ENCODE measurements around the gene CLGN.
A peak's percentile ranks its signal among the peaks of the same experiment; 100 is the strongest.

Gene CLGN

DNA sequence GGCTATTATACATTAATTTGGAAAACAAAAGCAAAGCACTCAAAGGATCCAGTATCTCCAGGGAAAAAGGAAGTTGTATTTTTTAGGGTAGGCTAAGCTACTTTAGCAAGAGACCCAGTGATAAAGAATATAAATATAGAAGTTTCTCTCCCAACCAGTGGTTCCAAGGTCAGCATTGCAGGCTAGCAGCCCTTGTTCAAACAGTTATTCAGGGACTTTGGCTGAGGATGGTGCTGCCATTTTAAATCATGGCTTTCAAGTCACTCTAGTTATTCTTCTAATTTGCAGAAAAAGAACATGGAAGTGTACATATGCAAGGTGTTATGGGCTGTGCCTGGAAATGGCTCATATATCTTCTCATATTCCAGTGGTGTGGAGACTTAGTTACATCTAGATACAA is 44.7 kb downstream of the CLGN start:
- no peak for DNase-seq (ENCODE audit: low spot score)

DNA sequence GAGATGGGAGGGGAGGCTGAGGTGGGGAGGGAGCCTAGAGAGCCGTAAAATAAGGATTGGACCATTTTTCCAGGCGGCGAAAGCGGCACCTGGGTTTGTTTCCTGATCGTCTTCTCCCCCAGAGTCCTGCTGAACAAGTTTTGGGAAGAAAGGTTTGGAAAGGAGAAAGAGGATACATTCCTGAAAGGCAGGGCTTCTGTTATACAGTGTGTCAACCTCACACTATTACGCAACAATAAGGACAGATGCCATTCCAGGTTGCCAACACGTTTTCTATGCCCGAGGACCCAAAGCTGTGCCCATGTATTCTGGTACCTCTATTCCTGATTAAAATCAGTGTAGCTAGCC is 53.3 kb downstream of the CLGN start:
- peak; percentile 6 for DNase-seq (ENCODE audit: low spot score)

DNA sequence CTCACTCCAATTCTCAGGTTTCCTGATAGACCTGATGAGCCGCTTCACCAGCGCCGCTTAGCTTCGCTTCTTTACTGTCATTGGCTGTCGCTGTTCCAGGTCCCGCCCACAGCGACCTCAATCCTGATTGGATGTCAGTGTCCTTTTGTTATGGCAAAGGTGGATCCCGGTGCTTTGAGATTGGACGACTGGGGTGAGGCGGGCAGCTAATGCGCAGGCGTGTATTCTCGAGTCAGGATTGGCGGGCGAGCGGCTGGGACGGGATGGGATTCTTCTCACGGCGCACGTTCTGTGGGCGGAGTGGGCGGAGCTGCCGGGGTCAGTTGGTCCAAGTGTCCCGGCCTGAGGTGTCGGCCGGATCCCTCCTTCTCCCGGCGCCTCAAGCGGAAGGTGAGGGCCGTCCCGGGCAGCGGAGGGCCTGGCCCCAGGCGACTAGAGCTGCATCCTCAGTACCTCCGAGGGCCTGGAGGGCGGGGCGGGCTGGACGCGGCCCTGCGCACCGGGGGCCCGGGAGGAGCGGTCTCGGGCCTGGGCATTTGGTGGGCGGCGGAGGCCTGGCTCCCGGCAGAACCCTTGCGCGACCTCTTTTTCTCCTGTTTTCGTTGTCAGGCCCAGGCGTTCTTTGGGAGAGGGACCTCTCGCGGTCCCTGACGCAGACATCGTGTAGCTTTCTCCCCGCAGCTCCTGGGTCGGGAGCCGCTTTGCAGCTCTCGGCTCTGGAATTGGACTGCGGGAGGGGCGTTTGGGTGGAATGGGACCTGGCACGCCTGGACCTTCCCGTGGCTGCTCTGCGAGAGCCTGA is 53.9 kb downstream of the CLGN start, which contains the start of gene SCOC:
Gene SCOC, plus strand, starts transcription at position 319 of the 802 bp plus-strand sequence. CDS start 5,525 bp downstream, outside the sequence.
- peak; percentile 100 for DNase-seq (ENCODE audit: low spot score)

DNA sequence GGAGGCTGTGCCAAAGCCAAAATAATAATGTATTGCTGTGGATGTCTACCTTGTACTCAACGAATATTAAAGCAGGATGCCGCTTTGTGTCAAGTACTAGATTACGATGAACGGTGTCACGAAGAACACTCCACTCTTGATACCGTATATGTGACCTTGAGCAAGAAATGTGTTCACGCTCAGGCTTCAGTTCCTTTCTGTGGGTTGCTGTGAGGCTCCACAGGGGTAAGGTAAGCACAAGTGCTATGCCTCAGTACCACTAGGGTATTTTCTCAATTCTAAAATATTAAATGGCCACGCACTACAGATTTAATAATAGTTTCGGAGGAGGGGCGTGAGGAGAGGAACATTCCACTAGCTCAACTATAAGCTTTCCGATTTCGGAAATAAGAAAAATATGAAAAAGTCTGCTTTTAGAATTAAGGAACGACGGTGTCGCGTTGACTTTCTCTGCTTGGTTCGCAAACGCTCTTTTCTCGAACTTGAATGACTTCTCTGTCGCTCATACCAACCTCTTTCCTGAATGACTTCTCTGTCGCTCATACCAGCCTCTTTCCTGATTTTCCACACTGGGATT is 54.6 kb downstream of the CLGN start:
- no peak for DNase-seq (ENCODE audit: low spot score)

DNA sequence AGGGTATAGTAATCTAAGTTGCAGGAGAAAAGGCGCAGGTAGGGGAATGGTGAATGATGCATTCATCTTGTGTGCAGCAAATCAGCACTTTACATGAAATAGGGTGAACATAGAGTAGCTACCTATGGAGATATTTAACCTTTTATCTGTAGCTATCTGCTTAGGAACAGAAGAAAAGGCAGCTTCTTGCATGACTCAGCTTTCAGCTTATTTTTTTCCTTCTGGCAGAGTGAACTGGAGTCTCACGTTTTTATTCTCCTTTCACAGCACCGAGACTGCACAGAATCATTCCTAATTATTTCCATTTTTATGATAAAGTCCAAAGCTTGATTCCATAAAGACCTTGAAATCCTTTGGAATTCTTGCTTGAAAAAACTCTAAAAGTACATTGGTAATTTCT is 58.8 kb downstream of the CLGN start:
- no peak for DNase-seq (ENCODE audit: low spot score)

DNA sequence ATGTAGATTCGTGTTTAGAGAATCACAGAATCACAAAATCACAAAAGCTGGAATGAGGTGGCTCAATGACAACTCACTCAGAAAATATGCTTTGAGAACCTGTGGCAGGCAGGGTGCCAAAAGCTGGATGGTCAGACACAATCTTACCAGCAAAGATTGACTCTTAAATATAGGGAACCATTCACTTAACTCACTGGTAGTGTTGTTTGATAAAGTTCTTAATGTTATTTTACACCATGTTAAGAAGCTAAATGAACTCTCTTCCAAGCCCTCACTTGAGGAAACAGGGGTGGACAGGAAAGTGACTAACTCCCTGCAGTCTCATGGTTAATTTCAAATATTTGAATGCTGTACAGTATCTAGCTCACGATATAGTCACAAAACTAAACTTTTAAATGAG is 59.7 kb downstream of the CLGN start:
- peak; percentile 54 for DNase-seq (ENCODE audit: low spot score)

DNA sequence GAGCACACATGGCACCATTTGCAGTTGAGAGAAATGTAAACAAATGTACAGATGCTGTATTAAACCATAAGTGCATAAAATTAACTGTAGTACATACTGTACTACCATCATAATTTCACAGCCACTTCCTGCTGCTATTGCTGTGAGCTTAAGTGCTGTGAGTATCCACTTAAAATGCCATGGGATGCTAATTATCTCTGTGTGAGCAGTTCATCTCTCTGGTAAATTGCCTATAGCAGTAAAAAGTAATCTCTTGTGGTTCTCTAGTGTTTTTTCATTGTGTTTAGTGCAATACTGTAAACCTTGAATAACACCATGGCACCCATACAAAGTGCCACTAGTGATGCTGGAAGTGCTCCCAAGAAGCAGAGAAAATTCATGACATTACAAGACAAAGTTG is 63.9 kb downstream of the CLGN start:
- DNase-seq (ENCODE audit: low spot score), result no peak

DNA sequence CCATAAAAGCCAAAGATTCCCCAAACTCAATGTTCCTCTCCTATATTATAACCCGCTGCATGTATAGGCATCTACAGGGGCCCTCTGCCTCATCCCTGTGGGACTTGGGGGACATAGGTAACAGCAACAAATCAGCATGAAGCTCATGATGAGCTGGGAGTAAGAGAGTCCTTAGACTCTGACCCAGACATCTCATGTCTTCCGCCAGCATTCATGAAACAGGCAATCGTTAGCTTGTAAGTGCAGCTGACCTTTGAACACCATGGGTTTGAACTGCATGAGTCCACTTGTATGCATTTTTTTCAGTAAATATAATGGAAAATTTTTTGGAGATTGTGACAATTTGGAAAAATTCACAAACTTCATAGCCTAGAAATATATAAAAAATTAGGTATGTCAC is 64.4 kb downstream of the CLGN start:
- DNase-seq (ENCODE audit: low spot score), result no peak

DNA sequence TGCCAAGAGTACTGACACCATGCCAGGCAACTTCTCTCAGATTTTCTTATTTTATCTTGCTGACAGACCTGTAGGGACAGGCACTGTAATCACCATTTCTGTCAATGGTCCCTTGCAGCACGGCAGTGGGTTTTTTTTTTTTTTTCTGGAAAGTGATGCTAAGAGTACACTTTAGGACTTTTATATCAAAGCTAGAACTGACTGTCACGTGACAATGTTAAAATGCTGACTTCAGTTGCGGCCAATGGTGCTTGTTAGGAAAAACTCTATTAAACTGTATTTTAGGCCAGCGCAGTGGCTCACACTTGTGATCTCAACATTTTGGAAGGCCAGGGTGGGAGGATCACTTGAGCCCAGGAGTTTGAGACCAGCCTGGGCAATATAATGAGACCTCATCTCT is 66.3 kb downstream of the CLGN start:
- DNase-seq (ENCODE audit: low spot score), result no peak

DNA sequence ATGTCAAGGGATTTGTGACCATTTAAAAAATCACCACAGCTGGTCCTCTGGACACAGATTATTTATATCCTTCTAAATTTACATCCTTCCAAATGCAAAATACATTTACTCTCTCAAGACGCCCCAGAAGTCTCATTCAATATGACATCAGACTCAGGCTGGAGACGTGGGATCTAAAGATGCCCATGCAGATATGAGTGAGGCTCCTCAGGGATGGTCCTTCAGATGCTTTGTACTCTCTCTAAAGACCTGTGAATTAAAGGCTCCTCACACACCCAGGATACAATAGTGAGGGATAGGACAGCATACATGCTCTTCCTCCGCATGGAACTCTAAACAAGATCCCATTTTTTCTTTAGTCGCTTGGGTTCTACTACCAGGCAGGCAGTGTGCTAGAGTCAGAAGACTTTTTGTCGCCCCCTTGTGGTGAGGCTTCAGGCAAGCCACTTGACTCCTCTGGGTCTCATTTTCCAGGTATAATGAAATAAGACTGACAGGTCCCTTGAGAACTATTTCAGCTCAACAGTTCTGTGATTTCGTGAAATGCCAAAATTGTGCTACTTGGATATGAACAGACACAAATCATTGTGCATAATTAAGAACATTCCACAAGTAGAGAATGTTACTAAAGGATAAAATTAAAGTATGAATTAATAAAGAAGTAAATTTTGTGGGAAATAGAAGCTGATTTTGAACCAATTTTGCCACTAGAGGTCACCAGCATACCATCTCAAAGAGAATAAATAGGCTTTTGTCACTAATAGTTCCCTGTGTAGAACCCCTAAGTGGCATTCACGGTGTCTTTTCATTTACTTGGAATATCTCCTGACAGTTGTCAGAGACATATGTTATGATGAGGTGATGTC is 67.7 kb downstream of the CLGN start:
- peak; percentile 86 for DNase-seq (ENCODE audit: low spot score)

DNA sequence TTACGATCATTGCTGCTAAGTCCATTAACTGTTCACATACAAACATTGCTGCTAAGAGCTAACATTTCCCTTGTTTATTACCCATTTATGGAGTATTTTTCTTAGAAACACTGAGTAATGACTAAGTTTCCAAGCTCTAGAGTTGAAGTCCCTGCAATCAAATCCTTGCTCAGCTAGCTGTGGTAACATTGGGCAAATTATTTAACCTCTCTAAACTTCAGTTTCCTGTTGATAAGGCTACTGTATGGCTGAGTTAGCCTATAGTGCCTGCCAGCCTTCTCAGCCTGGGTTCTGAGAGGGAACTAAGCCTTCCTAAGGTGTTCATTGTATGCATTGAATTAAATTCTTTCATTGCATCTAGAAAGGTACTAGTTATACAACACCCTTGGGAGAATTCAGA is 69.2 kb downstream of the CLGN start:
- no peak for DNase-seq (ENCODE audit: low spot score)

DNA sequence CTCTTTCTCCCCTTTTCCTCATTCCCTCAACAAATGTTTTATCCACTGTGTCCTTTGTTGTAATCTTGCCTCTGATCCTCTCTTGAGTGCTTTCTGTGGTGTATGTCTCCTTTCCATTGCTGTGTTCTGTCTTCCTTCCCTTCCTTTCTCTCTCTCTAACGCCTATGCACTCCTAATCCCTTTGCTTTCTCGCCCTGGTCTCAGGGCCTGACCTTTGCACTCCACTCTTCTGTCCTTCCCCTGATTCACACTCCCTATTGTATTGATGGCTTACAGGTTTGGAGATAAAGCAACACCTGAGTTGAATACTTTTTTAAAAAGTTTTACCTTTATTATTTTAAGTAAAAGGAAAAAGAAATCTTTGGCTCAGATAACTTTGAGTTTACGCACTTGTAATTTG is 69.6 kb downstream of the CLGN start:
- no peak for DNase-seq (ENCODE audit: low spot score)

DNA sequence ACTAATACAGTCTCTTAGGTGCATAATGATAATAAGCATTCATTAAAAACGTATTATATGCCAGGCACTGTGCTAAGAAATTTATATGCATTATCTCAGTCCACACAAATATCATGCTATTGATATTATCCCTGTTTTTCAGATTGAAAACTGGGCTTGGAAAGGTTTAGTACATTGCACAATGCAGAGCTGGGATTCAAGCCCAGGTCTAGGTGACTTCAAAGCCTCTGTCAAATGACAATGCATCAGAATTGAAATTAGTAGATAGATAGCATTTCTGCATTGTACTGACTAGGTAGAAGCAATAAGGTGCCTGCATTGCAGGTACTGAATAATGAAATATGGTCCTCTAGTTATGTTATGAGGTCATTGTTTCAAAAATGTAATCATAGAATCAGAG is 72.2 kb downstream of the CLGN start:
- DNase-seq (ENCODE audit: low spot score), result no peak

DNA sequence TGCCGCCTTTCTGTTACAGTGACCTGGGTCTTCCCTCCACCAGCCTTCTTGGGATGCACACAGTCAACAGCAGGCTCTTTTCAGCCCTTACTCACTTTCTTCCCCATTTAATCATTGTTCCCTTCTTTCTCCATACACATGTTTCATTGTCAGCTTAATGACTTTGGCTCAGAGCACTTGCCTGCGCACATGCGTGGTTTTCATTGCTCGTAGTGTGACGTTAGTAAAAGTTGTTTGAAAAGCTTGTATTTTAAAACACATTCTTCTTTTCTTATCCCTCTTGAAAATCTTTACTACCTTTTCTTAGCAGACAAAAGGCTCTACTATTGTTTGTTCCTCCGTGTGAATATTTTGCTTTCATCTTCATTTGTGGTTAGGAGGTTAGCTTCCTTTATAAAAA is 73.7 kb downstream of the CLGN start:
- DNase-seq (ENCODE audit: low spot score), result no peak

DNA sequence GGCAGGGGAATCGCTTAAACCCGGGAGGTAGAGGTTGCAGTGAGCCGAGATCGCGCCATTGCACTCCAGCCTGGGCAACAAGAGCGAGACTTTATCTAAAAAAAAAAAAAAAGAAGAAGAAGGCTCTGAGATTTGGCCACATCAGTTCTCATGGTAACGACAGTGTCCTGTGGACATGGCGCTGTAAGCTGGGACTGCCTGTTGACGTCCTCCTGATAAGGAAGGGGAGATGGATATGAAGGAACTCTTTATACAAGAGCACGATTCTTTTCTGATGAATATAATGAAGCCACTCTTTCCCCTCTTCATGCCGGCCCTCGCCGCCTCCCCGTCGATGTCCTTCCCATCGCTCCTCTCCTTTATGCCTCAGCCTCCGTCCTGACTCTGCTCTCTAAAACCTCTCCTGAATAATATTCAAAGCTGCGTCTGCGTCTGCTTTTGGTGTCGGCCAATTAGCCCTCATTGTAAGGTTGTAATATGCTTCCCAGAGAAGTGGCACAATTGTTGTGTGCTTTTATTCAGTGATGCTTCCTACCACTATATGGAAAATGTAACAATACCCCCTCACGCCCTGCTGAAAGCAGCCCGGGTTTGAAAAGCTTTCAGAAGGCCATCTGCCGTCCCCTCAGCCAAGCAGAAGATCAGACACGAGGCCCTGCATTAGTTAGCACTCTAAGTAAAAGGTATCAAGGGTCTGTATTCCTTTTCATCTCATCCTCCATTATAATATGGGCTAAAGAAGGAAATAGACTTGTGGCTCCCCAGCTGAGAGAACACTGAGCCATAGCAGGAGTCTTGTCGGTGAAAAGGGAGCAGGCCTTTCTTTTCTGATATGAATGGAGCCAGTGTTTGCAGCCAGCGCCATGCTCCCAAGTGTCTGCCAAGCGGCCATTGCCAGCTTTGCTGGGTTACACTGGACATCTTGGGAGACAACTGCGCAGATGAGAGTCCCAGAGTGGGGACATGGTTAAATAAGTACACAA is 76.1 kb downstream of the CLGN start:
- DNase-seq (ENCODE audit: low spot score), result no peak

DNA sequence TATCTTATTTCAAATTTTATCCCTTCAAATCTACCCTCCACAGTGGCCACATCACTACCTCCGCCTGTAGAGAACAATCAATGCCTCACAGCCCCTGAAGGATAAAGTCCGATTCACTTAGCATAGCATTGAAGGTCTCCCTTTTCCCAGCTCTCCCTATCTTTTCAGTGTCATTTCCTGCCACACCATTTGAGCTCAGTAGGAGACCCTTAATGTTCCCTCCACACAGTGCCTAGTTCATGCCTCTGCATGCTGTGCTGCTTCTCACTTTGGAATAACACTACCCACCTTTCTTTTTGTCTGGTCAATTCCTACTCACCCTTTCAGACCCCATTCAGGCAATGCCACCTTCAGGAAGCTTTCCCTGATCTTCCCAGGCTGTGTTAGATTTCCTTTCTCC is 77.6 kb downstream of the CLGN start:
- no peak for DNase-seq (ENCODE audit: low spot score)

DNA sequence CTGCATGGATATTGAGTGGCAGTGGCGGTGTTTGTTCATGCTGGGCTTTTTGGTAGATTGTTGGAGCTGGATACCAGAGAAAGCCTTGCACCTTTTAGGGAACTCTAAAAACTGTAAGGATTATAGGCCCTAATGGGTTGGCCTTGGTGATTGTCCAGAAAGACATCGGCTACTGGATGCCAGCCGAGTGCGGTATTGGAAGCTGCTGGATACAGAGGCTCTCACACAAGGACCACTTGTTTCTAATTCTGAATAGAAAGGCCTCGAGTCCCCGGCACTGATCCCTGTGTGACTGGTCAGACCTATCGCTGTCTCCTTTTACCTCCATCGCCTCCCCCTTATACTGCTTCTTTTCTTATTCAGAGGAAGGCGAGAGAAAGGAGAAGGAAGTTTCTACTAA is 81.3 kb downstream of the CLGN start:
- DNase-seq (ENCODE audit: low spot score), result no peak

DNA sequence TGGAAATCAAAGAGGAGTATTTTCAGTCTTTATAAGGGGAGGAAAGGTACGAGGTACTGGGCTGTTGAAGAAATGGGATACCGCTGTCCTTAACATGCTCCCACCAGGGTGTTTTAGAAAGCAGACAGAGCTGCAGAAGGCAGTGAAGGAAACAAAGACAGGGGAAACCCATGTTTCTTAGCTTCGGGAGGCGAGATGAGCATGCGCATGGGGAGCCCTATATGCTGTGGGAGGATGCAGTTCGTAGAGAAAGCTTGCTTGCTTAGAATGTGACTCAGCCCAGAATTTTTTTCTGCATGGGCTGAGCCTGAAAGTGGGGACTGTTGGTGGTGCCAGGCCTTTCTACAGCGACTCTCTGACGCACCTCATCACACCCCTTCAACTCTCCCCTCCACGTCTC is 82.8 kb downstream of the CLGN start:
- DNase-seq (ENCODE audit: low spot score), result no peak

DNA sequence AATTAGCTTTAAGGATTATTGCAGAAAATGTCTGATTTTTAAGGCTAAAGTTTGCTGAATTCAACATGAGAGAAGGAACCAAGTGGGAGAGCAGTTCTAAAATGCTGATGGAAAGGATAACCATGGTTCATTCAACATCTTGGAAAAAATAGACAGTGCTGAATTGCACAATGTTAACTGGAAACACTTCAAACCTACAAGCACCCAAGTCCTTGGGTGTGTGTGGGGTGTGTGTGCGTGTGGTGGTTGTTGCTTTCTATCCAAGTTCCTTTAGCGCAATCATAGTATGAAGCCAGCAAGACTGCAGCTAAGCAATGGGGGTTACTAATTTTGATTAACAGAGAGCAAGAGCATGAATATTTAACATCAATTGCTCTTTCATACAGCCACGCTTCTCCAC is 83.3 kb downstream of the CLGN start:
- DNase-seq (ENCODE audit: low spot score), result no peak

DNA sequence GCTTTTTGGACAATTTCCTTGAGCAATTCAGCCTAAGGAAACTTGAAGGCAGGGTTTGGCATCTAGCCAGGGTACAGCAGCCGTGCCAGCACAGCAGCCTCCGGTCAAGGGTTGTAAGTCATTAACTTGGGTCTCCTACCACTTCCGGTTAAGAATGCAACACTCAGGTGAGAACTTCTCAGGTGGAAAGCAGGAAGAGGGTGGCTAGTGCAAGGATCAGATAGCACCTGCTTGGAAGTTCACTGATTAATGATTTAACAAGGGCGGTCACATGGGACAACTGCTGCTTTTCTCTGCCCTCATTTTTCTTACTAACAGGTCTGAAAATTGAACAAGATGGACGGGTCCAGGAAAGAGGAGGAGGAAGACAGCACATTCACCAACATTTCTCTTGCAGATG is 84.1 kb downstream of the CLGN start:
- DNase-seq (ENCODE audit: low spot score), result peak; percentile 48

DNA sequence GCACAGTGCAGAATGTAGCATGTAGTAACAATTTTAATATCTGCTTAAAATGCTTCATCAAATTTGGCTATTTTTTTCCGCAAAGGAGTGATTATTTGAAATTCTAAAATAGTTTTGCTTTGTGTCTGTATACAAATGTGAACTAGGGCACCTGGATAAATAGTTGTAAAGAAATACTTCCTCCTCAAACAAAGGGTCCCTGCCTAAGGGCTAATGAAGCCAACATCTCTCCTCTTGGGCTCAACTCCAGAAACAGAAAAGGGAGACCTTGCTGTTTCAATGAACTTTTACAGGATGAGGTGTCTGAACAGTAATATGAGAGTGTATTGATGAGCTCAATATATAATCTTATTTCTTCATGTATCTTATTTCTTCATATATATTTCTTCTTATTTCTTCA is 84.8 kb downstream of the CLGN start:
- DNase-seq (ENCODE audit: low spot score), result no peak

Data from kidney capillary endothelial cell (primary cell).